ENCODE results near the gene FBXL7.

The FBXL7 gene

DNA sequence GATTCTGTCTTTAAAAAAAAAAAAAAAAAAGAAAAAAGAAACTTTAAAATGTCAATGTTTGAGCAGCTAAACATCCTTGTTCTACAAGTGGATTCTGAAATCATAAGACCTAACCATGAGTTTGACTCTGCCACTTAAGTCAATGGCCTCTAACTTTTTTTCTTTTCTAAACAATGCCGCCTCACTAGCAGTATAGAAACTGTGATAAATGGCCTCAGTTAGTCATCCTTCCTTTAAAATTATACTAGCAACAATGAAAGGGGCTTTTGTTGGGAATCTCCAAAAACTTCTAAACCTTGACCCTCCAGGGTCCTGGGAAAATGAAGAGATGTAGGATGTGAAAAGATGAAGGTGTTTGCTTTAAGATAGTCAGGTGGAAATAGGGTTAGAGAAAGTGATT lies 71.1 kb downstream of the FBXL7 start:
- no peak overlapping the region for H3K4me3 Mint-ChIP-seq
- DNase-seq (no peak), ATAC-seq (no peak)
- no peak overlapping the region for H3K27ac Mint-ChIP-seq
- H3K4me1 Mint-ChIP-seq: no peaks in the 10 kb centered on the region
- H3K36me3 Mint-ChIP-seq (ENCODE audit: low read depth): no peaks in the 10 kb centered on the region
- H3K9me3 Mint-ChIP-seq: no peaks in the 10 kb centered on the region
- no peaks in the 10 kb centered on the region for H3K27me3 Mint-ChIP-seq

DNA sequence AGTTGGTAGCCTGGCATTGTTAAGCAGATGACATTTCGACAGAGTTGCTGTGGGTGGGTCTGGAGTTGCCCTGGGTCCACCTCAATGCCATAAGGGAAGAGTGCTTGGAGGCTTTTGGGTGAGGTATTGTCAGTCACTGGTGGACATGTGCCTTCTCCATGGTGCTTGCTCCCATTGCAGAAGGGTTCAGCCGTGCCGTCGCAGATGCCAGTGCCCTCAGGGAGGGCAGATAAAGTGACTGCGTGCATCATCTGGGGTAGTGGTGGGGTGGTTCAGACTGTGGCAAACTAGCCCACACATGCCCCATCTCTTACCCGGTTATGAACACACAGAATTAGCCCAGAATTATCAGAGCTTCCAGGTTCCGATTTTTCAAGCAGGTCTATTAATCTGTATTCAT lies 71.6 kb downstream of the FBXL7 start:
- Mint-ChIP-seq H3K4me1 (no peaks in the 10 kb centered on the region), H3K4me3 (no peak overlapping the region), H3K27ac (no peak overlapping the region), H3K27me3 (no peaks in the 10 kb centered on the region), H3K9me3 (no peaks in the 10 kb centered on the region), H3K36me3 (ENCODE audit: low read depth) (no peaks in the 10 kb centered on the region)
- ATAC-seq (no peak), DNase-seq (no peak)

DNA sequence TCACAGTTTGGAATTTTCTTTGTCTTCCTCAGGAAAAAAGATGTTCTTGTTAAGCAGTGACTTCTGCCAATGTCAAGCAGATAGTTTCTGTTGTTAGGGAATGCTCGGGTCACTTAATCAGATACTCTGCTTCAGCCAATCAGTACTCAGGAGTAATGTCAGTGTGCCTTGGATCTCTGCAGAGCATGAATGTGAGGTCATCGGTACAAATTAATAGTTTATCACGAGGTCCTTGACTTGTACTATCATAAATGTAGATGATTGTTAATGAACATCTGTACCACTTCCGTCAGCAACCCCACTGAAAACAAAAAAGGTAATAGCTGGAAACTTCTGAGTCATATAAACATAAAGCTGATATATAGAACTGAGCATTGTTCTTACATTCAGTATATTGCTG lies 73.6 kb downstream of the FBXL7 start:
- no peaks in the 10 kb centered on the region for H3K4me1 Mint-ChIP-seq
- DNase-seq (no peak), ATAC-seq (no peak)
- no peak overlapping the region for H3K27ac Mint-ChIP-seq
- no peak overlapping the region for H3K4me3 Mint-ChIP-seq
- H3K36me3 Mint-ChIP-seq (ENCODE audit: low read depth): no peaks in the 10 kb centered on the region
- H3K9me3 Mint-ChIP-seq: no peaks in the 10 kb centered on the region
- H3K27me3 Mint-ChIP-seq: no peaks in the 10 kb centered on the region

DNA sequence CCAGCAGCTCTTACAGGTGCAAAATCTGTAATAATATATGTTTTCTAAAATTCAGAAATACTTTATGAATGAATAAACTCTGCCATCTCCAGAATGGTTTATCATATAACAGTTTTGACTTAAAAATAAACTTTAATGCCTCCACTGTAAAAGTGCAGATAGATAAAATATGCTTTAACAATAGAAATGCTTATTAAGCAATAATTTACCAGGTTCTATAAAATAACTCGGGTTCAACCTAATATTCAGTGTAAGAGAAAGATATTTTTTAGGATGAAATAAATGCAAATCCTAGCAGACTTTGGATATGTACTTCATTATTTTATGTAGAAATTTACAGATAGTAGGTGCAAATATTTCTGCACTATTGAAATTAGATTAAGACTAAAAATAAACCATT lies 74.1 kb downstream of the FBXL7 start:
- Mint-ChIP-seq H3K9me3 (no peaks in the 10 kb centered on the region), H3K27me3 (no peaks in the 10 kb centered on the region), H3K4me1 (no peaks in the 10 kb centered on the region), H3K36me3 (ENCODE audit: low read depth) (no peaks in the 10 kb centered on the region), H3K4me3 (no peak overlapping the region), H3K27ac (no peak overlapping the region)
- no peak for ATAC-seq
- no peak for DNase-seq

DNA sequence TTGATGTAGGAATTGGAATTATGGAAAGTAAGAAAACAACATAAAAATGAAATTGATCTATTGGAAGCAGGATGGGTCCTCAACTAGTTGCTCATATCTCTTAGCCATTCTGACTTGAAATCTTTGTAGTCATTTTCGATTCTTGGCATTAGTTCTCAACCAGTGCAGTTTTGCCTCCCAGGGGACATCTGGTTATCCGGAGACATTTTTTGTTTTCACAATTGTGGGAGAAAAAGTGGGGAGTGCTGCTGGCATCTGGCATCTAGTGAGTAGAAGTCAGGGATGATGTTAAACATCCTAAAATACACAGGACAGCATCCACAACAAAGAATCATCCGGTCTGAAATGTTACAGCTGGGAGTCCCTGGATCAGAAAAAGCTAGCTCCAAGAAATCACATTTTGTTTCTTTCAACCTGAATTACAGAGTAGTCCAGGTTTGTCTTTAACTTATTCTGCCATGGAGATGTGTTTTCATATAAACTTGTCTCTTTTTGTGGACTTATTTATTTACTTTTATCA lies 74.9 kb downstream of the FBXL7 start:
- H3K9me3 Mint-ChIP-seq: no peaks in the 10 kb centered on the region
- no peak overlapping the region for H3K27ac Mint-ChIP-seq
- H3K27me3 Mint-ChIP-seq: no peaks in the 10 kb centered on the region
- no peak for DNase-seq
- no peaks in the 10 kb centered on the region for H3K36me3 Mint-ChIP-seq (ENCODE audit: low read depth)
- H3K4me1 Mint-ChIP-seq: no peaks in the 10 kb centered on the region
- no peak overlapping the region for H3K4me3 Mint-ChIP-seq
- ATAC-seq: no peak

DNA sequence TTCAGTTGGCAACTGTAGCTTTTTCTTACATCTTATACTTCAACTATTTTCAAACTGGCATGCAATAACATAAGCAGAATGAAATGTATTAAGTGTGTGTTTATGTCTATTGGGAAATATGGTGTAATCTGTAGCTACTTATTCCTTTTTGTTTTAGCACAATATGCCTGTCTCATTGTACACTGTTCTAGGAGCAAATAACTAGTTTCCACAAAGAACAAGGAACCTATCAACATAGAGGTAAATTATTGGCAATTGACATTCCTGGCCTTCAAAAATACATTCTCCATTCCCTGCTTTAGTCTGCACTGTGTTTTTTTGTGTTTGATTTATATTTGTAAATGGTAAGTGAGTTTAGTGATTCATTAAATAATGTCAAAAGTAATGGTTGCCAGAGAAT lies 75.7 kb downstream of the FBXL7 start:
- Mint-ChIP-seq H3K4me3 (no peak overlapping the region), H3K27me3 (no peaks in the 10 kb centered on the region)
- no peak for DNase-seq

DNA sequence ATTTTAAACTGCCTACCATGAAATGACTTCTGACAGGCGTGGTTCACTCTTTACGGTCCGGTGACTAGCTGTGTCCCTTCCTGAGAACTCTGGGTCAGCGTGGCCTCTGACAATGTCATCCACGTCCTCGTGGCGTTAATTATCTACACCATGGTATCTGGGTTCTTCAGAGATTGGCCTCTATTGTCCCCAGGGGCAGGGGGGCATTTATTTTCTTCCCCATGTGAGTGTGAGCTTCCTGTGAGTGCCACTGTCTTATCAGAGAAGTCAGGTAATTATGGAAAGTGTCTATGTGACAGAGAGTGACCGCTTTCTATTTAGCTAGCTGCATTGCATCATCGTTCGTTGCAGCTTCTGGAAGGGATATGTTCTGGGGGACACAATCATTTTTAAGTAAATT lies 77.2 kb downstream of the FBXL7 start:
- H3K4me1 Mint-ChIP-seq: no peaks in the 10 kb centered on the region
- no peaks in the 10 kb centered on the region for H3K27me3 Mint-ChIP-seq
- H3K4me3 Mint-ChIP-seq: no peak overlapping the region
- ATAC-seq: no peak
- H3K36me3 Mint-ChIP-seq (ENCODE audit: low read depth): no peaks in the 10 kb centered on the region
- no peak overlapping the region for H3K27ac Mint-ChIP-seq
- no peaks in the 10 kb centered on the region for H3K9me3 Mint-ChIP-seq
- DNase-seq: no peak

More for the DNA sequence above, 75.7 kb downstream of the FBXL7 start:
- Mint-ChIP-seq H3K9me3 (no peaks in the 10 kb centered on the region), H3K27ac (no peak overlapping the region), H3K36me3 (ENCODE audit: low read depth) (no peaks in the 10 kb centered on the region), H3K4me1 (no peaks in the 10 kb centered on the region)
- ATAC-seq: no peak

DNA sequence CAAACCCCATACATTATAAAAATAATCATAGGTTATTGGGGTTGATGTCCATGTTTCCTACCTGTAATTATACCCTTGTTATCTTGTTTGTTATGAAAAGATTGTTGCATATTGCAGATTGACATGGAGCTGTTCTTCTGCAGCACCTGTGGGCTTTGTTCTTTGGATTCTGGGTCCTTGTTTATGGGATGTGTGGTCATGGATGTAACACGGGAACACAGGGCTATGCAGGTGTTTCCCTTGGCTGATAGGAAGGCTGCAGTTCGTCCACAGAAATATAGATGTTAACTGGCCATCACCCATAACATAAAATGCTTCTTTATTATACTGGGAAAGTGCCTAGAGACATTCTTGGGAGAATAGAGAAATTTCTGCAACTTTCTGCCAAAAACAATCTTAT lies 77.9 kb downstream of the FBXL7 start:
- ATAC-seq (no peak), DNase-seq (no peak)
- Mint-ChIP-seq H3K4me1 (no peaks in the 10 kb centered on the region), H3K27me3 (no peaks in the 10 kb centered on the region), H3K9me3 (no peaks in the 10 kb centered on the region), H3K36me3 (ENCODE audit: low read depth) (no peaks in the 10 kb centered on the region), H3K4me3 (no peak overlapping the region), H3K27ac (no peak overlapping the region)

DNA sequence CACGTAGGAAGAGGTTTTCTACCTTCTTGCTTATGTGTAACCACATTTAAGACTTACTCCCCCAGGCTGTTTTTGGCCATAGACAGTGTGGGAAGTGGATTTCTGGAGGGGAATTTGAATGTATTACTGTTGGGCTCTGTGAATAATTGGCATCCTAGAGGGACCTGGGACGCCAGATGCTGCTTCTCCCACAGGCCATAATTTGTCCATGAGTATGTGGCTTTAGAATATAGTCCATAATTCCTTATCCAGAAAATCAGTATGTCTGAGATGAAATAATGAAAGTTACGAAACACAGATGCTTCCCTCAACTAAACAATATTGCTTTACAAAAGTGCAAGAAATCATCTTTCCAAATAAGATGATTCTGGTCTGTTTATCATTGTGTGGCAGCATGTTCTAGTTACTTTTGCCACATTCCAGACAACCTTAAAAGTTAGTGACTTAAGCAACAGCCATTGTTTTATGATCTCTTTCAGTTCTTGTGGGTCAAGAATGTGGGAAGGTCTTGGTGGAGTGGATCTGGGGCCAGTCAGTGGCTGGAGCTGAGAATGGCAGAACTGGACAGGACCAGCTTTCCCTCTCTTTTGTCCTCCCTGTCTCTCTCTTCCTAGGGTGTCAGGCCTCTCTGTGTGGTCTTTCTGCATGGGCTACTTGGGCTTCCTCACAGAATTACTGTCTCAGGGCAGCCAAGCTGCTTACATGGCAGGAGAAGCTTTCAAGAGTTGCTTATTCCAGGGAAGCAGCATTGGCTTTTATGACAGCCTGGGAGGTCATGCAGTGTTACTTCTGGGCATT lies 79.4 kb downstream of the FBXL7 start:
- Mint-ChIP-seq H3K4me1 (no peaks in the 10 kb centered on the region), H3K9me3 (no peaks in the 10 kb centered on the region), H3K4me3 (no peak overlapping the region), H3K27ac (no peak overlapping the region), H3K36me3 (ENCODE audit: low read depth) (no peaks in the 10 kb centered on the region), H3K27me3 (no peaks in the 10 kb centered on the region)
- DNase-seq (no peak), ATAC-seq (no peak)

DNA sequence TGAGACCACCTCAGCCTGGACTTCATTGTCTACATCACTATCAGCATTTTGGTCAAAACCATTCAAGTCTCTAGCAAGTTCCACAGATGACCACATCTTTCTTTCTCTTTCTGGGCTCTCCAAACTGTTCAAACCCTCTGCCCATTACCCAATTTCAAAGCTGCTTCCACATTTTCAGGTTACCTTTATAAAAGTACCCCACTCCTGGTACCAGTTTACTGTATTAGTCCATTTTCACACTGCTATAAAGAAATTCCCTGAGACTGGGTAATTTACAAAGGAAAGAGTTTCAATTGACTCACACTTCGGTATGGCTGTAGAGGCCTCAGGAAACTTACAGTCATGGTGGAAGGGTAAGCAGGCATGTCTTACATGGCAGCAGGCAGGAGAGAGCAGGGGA lies 84.5 kb downstream of the FBXL7 start:
- no peak overlapping the region for H3K4me3 Mint-ChIP-seq
- no peaks in the 10 kb centered on the region for H3K27me3 Mint-ChIP-seq
- H3K36me3 Mint-ChIP-seq (ENCODE audit: low read depth): no peaks in the 10 kb centered on the region
- DNase-seq (no peak), ATAC-seq (no peak)
- H3K4me1 Mint-ChIP-seq: no peaks in the 10 kb centered on the region
- peaks cover 15% of the 10 kb centered on the region for H3K9me3 Mint-ChIP-seq
- H3K27ac Mint-ChIP-seq: no peak overlapping the region

DNA sequence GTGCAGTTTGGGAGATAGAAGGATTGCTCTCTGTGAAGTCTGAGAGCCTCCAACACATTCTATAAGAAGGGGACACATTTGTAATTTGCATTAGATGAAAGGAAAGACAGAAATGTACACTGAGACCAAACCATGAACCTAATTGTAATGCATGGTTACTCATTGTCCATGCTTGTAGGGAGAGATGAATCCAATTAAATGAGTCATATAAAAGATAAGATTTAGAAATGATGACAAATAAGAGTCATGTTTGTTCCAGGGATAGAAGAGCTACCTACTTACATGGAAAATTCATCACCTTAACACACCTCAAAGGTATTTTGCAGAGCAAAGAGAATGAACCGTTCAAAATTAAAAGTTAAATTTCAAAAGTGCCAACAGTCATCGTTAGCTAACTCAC lies 85.1 kb downstream of the FBXL7 start:
- peaks cover 15% of the 10 kb centered on the region for H3K9me3 Mint-ChIP-seq
- no peak for DNase-seq

DNA sequence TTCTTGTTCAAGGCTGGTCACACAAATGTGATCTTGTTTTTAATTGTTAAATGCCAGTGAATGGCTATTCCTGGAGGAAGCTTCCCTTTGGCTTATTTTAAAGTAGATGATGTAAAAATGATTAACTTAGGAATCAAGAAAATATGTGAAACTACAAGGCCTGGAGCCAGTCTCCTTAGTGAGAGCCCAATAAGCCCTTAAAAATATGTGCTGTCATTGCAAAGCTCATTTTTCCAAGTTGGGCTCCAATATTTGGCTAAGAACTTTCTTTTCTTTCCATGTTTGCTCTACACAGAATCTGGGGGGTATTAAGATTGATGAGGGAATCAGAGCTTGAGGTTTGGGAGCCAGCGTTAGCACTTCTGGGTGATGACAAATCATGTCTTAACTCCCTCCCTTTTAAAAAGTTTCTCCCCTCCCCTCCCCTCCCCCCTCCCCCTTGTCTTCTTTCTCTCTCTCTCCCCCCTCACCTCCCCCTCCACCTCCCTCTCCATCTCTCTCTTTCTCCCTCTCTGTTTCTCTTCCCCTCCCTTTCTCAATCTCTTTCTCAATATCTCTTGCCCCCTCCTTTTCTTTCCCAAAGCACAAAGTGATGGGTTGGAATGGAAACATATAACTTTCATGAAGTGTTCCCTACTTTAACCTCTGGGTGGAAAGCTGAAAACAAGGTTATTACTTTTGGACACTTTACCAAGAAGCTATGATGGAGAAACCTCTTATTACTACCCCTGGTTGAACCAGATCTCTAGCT lies 86.0 kb downstream of the FBXL7 start:
- no peaks in the 10 kb centered on the region for H3K27me3 Mint-ChIP-seq
- H3K27ac Mint-ChIP-seq: no peak overlapping the region
- no peak for ATAC-seq
- H3K4me3 Mint-ChIP-seq: no peak overlapping the region
- no peaks in the 10 kb centered on the region for H3K4me1 Mint-ChIP-seq
- H3K9me3 Mint-ChIP-seq: peaks cover 18% of the 10 kb centered on the region
- no peak for DNase-seq
- H3K36me3 Mint-ChIP-seq (ENCODE audit: low read depth): no peaks in the 10 kb centered on the region

More for the DNA sequence above, 85.1 kb downstream of the FBXL7 start:
- no peaks in the 10 kb centered on the region for H3K4me1 Mint-ChIP-seq
- ATAC-seq: no peak
- H3K27ac Mint-ChIP-seq: no peak overlapping the region
- no peak overlapping the region for H3K4me3 Mint-ChIP-seq
- H3K36me3 Mint-ChIP-seq (ENCODE audit: low read depth): no peaks in the 10 kb centered on the region
- no peaks in the 10 kb centered on the region for H3K27me3 Mint-ChIP-seq

DNA sequence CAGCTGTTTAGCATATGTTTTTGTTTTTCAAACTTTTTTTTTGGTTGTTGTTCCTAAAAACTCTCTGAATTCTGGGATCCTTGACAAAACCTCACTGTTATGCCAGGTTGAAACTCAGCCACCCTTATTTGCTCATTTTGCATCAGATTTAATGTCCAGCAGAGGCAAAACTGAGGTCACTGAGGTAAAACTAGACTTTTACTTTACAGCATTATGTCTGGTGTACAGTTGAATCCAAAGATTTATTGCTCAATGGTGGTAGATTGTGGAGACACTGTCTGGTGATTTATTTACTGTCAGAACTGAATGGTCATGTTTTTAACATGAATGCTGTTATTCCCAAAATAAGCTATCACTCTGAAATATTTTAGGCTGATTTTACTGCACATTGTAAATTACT lies 87.9 kb downstream of the FBXL7 start:
- no peaks in the 10 kb centered on the region for H3K27me3 Mint-ChIP-seq
- ATAC-seq (no peak), DNase-seq (no peak)
- H3K36me3 Mint-ChIP-seq (ENCODE audit: low read depth): no peaks in the 10 kb centered on the region
- no peaks in the 10 kb centered on the region for H3K4me1 Mint-ChIP-seq
- no peak overlapping the region for H3K27ac Mint-ChIP-seq
- H3K9me3 Mint-ChIP-seq: peaks cover 18% of the 10 kb centered on the region
- H3K4me3 Mint-ChIP-seq: no peak overlapping the region

DNA sequence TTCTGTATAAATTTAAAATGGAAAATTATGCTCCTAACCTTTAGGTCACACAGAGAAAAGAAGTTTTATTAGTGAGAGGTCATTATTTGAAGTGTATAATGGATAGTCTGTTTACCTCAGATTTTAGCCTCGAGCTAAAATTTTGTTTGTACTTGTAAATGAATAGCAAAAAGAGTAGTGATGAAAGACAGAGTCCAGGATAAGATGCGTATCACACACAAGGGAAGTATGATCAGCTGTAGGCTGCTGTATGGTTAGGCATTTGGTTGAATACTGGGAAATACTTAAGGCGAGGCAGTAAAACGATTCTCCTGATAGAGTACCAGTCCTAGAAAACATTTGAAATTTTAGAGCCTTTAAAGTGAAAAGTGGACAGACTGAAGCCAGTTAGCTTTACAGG lies 92.7 kb downstream of the FBXL7 start:
- Mint-ChIP-seq H3K27ac (no peak overlapping the region), H3K36me3 (ENCODE audit: low read depth) (no peaks in the 10 kb centered on the region), H3K4me3 (no peak overlapping the region), H3K4me1 (no peaks in the 10 kb centered on the region), H3K27me3 (no peaks in the 10 kb centered on the region), H3K9me3 (peaks cover 8% of the 10 kb centered on the region)
- ATAC-seq (no peak), DNase-seq (no peak)

DNA sequence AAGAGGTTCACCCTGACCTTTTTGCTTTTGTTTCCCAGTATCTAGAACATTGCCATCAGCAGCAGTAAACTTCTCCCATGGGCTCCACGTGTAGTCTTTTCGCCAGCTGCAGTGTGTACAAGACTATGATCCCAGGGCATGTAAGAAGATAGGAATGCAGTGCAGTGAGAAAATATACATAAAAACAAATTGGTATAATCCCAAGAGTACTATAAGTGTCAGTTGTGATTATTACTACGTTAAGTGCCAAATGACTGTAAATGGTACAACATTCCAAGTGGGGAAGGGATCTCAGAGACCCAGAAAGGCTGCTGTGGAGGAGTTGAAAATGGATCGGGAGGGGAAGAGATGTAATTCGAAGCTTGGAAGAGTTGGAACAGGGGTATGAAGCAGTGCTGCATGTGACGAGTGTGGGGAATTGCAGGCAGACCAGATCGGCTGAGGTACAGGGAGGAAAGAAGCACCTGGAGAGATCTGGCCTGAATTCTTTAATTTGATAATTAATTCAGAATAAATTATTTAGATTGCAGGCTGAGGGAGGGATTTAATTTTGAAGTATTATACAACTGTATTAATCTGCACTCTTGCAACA lies 95.1 kb downstream of the FBXL7 start:
- H3K27me3 Mint-ChIP-seq: no peaks in the 10 kb centered on the region
- ATAC-seq (no peak), DNase-seq (no peak)
- no peaks in the 10 kb centered on the region for H3K4me1 Mint-ChIP-seq
- no peak overlapping the region for H3K4me3 Mint-ChIP-seq
- no peak overlapping the region for H3K27ac Mint-ChIP-seq
- H3K9me3 Mint-ChIP-seq: peaks cover 13% of the 10 kb centered on the region
- H3K36me3 Mint-ChIP-seq (ENCODE audit: low read depth): no peaks in the 10 kb centered on the region
